Keratinocyte (primary cell): ENCODE data around the gene NT5DC3. TPM values are rescaled to one million over a fixed set of nuclear protein-coding genes. Genes with fewer than 3 reads are reported as not detected.

Source experiments
- DNase-seq: peaks from one replicate; pipeline ENCODE4 v3.0.0-alpha.2; 2011; ENCODE audit warnings: low read depth, missing footprints, low spot score
- FAIRE-seq: peaks from 2 replicates; lab custom pipeline; 2011; peaks lifted over from hg19 to GRCh38; lab: Jason Lieb, UNC
- H2AFZ ChIP-seq: 2 replicates; pipeline ENCODE4 v1.6.0; 2012; ENCODE audit warnings: low read length, control low read depth, inconsistent platforms; ENCODE audit not compliant: control insufficient read depth
- H3K27ac ChIP-seq: 2 replicates; pipeline ENCODE4 v1.5.1; 2011; ENCODE audit warnings: low read length; ENCODE audit not compliant: control insufficient read depth, insufficient read depth
- H3K27me3 ChIP-seq: 3 replicates; pipeline ENCODE4 v1.6.0; 2011; ENCODE audit warnings: low read length; ENCODE audit not compliant: control insufficient read depth, insufficient read depth; ENCODE audit errors: extremely low read depth
- H3K36me3 ChIP-seq, 2 experiments: 2 replicates in 1 of 2; 3 replicates in 1 of 2; pipeline ENCODE4 v1.5.1; 2011; ENCODE audit warnings: low read length in 2 of 2, mild to moderate bottlenecking in 1 of 2; ENCODE audit not compliant: control insufficient read depth in 2 of 2, insufficient read depth in 2 of 2; ENCODE audit errors: extremely low read depth in 1 of 2
- H3K4me1 ChIP-seq: 3 replicates; pipeline ENCODE4 v1.5.1; 2011; ENCODE audit warnings: low read length; ENCODE audit not compliant: control insufficient read depth, insufficient read depth; ENCODE audit errors: extremely low read depth
- H3K4me2 ChIP-seq: 3 replicates; pipeline ENCODE4 v1.6.0; 2011; ENCODE audit warnings: low read depth, low read length; ENCODE audit not compliant: control insufficient read depth, insufficient read depth; ENCODE audit errors: extremely low read depth
- H3K4me3 ChIP-seq, 3 experiments: fragments of 200-600 bp in 1 of 3; sonication (generic) in 1 of 3; 2 replicates in 2 of 3; 3 replicates in 1 of 3; pipeline ENCODE4 v1.5.1; 2011 to 2016; ENCODE audit warnings: low read length in 3 of 3, mild to moderate bottlenecking in 3 of 3, control low read depth in 2 of 3, inconsistent platforms in 1 of 3, low read depth in 1 of 3, mixed read lengths in 1 of 3, mixed run types in 1 of 3, moderate library complexity in 1 of 3; ENCODE audit not compliant: control insufficient read depth in 2 of 3, insufficient read depth in 2 of 3; ENCODE audit errors: extremely low read depth in 1 of 3
- H3K79me2 ChIP-seq: 2 replicates; pipeline ENCODE4 v1.6.0; 2012; ENCODE audit warnings: low read length; ENCODE audit not compliant: control insufficient read depth, insufficient read depth
- H3K9ac ChIP-seq: 3 replicates; pipeline ENCODE4 v1.6.0; 2011; ENCODE audit warnings: low read length; ENCODE audit not compliant: control insufficient read depth, insufficient read depth; ENCODE audit errors: extremely low read depth
- H3K9me1 ChIP-seq: 3 replicates; pipeline ENCODE4 v1.6.0; 2011; ENCODE audit warnings: low read length; ENCODE audit not compliant: control insufficient read depth, insufficient read depth; ENCODE audit errors: extremely low read depth
- H3K9me3 ChIP-seq: 2 replicates; pipeline ENCODE4 v1.5.1; 2012; ENCODE audit warnings: low read depth, low read length; ENCODE audit not compliant: control insufficient read depth
- H4K20me1 ChIP-seq: 3 replicates; pipeline ENCODE4 v1.6.0; 2011; ENCODE audit warnings: low read length; ENCODE audit not compliant: control insufficient read depth, insufficient read depth; ENCODE audit errors: extremely low read depth
- EZH2 ChIP-seq: IDR thresholded peaks from one replicate; pipeline ENCODE4 v1.6.1; 2012; ENCODE audit warnings: inconsistent platforms, mild to moderate bottlenecking, low read length, moderate library complexity
- dilution Hi-C: fragments of 300-500 bp; cut with MboI; formaldehyde crosslinking; loops from one replicate; pipeline ENCODE4 v1.7.0; 2020; ENCODE audit warnings: low sequenced_read_pairs; ENCODE audit not compliant: extremely low pct_ligation_motif_present
- polyA plus RNA-seq, 5 experiments: library from polyadenylated mRNA; depleted of rRNA in 3 of 5; stranded (reverse) in 3 of 5; stranded (forward) in 1 of 5; unstranded in 1 of 5; fragments of >200 nt; gene quantifications; 1 replicate in 1 of 5; 2 replicates in 3 of 5; 3 replicates in 1 of 5; pipeline versions ENCODE4 v1.2.1 to v1.2.3, GENCODE V29; 2011 to 2012; ENCODE audit warnings: missing spikeins in 2 of 5, low read depth in 1 of 5, low replicate concordance in 1 of 5
- TF ChIP-seq, protein P1 (sequence below), 3 experiments: IDR thresholded peaks in 1 of 3; conservative IDR thresholded peaks in 1 of 3; optimal IDR thresholded peaks in 1 of 3; 2 replicates in 2 of 3; 3 replicates in 1 of 3; pipeline versions ENCODE3 to v1.5.1; 2011; ENCODE audit warnings: low read length in 3 of 3, mild to moderate bottlenecking in 3 of 3, moderate library complexity in 2 of 3, control low read depth in 1 of 3, inconsistent platforms in 1 of 3; ENCODE audit not compliant: insufficient read depth in 2 of 3; ENCODE audit errors: extremely low read depth in 1 of 3

Gene NT5DC3
- polyA plus RNA-seq, 1 donor (not counting 4 experiments of a cell fraction or from before 2014, with no cell fraction given): 12.8 TPM

DNA sequence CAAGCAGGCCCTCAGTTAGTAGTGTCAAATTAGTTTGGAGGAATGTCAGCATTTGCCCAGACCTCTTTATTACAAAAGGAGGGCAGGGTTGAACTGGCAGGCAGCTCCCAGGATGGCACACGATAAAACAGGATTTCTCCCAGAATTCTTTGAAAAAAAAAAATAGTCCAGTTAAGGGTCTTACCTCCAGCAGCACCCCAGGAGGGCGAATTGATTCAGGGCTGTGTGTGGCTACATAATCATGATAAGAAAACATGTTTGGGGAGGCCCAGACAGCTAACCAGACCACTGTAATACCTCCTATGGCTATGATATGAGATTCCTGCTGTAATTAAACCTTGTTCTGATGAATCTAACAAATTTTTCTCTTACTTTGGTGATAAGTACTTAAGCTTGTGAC lies 38.8 kb upstream of the NT5DC3 start:
- H3K4me1 ChIP-seq: peaks cover 34% of the 10 kb centered on the region
- peak overlapping the region; percentile 5 for H2AFZ ChIP-seq
- no peak for DNase-seq
- H3K4me2 ChIP-seq: no peak overlapping the region
- H3K4me3 ChIP-seq: no peak overlapping the region
- H3K36me3 ChIP-seq: no peaks in the 10 kb centered on the region
- H3K27me3 ChIP-seq: no peaks in the 10 kb centered on the region
- dilution Hi-C loops: no loop called here
- H3K79me2 ChIP-seq: no peaks in the 10 kb centered on the region
- peak overlapping the region; percentile 58 for H3K9ac ChIP-seq
- TF ChIP-seq EZH2: no peak
- TF ChIP-seq, protein P1, sequence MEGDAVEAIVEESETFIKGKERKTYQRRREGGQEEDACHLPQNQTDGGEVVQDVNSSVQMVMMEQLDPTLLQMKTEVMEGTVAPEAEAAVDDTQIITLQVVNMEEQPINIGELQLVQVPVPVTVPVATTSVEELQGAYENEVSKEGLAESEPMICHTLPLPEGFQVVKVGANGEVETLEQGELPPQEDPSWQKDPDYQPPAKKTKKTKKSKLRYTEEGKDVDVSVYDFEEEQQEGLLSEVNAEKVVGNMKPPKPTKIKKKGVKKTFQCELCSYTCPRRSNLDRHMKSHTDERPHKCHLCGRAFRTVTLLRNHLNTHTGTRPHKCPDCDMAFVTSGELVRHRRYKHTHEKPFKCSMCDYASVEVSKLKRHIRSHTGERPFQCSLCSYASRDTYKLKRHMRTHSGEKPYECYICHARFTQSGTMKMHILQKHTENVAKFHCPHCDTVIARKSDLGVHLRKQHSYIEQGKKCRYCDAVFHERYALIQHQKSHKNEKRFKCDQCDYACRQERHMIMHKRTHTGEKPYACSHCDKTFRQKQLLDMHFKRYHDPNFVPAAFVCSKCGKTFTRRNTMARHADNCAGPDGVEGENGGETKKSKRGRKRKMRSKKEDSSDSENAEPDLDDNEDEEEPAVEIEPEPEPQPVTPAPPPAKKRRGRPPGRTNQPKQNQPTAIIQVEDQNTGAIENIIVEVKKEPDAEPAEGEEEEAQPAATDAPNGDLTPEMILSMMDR (optimal IDR thresholded peaks at IDR 0.05 in 1 of 3, IDR thresholded peaks at IDR 0.05 in 1 of 3, conservative IDR thresholded peaks at IDR 0.05 in 1 of 3; ENCODE audit: extremely low read depth in 1 of 3, insufficient read depth in 2 of 3, low read length in 3 of 3): no peak
- H3K27ac ChIP-seq: peak overlapping the region; percentile 77
- no peaks in the 10 kb centered on the region for H3K9me1 ChIP-seq
- H4K20me1 ChIP-seq: no peaks in the 10 kb centered on the region
- FAIRE-seq: no peak
- no peaks in the 10 kb centered on the region for H3K9me3 ChIP-seq

DNA sequence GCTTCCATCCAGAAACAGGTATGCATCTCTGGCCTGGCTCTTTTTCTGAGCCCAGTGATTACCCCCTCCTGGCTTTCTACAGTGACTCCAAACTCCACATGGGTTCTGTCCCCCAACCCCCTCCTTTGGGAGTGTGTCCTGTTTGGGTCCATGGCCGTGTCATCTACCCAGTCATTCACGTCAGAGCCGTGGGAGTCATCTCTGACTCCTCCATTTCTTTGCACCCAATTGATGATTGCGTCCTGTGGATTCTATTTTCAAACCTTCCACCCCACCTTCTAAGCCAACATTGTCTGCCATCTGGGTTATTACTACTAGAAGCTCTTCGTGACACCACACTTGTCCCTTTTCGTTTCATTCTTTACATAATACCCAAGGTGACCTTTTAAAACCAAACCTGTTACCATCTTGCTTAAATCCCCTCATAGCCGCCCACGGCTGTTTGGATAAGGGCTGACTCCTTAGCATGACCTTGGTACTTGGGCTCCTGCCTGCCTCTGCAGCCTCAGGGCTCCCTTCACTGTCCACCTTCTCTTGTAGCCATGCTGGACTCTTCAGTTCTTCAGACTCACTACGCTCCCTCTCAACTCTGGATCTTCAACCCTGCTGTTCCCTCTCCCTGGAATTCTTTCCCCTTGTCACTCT lies 38.1 kb upstream of the NT5DC3 start:
- Histone ChIP-seq H3K9me3 (no peaks in the 10 kb centered on the region), H3K4me3 (no peak overlapping the region), H3K36me3 (no peaks in the 10 kb centered on the region), H3K27ac (no peak overlapping the region), H2AFZ (no peak overlapping the region), H4K20me1 (no peaks in the 10 kb centered on the region), H3K4me2 (no peak overlapping the region), H3K9me1 (no peaks in the 10 kb centered on the region), H3K4me1 (peaks cover 34% of the 10 kb centered on the region), H3K27me3 (no peaks in the 10 kb centered on the region), H3K79me2 (no peaks in the 10 kb centered on the region), H3K9ac (no peak overlapping the region)
- no peak for FAIRE-seq
- DNase-seq: no peak
- TF ChIP-seq, protein P1 (optimal IDR thresholded peaks at IDR 0.05 in 1 of 3, IDR thresholded peaks at IDR 0.05 in 1 of 3, conservative IDR thresholded peaks at IDR 0.05 in 1 of 3; ENCODE audit: extremely low read depth in 1 of 3, insufficient read depth in 2 of 3, low read length in 3 of 3): no peak
- no peak for TF ChIP-seq EZH2
- dilution Hi-C loops: no loop called here
